PC-3 (cell line): ENCODE measurements around the gene PUS7. TPM values are rescaled to one million over a fixed set of nuclear protein-coding genes. Genes with fewer than 3 reads are reported as not detected.
"Not testable (repeated sequence)": the region's sequence is repeated elsewhere in the genome, so short reads cannot be mapped to it uniquely, and the experiment has no call there.

Experiments used
- ATAC-seq: fragments of 200-7000 bp; cut with Tn5 transposase; 2 replicates; pipeline ENCODE4 v1.9.1; 2020; ENCODE audit warnings: mild to moderate bottlenecking, moderate library complexity
- BruUV-seq: library from RNA; stranded (reverse); fragments of 400-500 nt; replicated peaks from 2 replicates; lab custom pipeline; 2021; lab: Mats Ljungman, UMichigan
- CTCF ChIA-PET: fragments of 300-600 bp; sonication (Branson Sonifier 250); formaldehyde crosslinking; loops from one replicate; lab custom pipeline; 2022; ENCODE audit warnings: antibody characterized with exemption; lab: Charles Lee
- POLR2A ChIA-PET: fragments of 300-600 bp; sonication (Branson Sonifier 250); formaldehyde crosslinking; loops from one replicate; lab custom pipeline; 2022; ENCODE audit warnings: antibody characterized with exemption; ENCODE audit not compliant: unreplicated experiment; lab: Charles Lee
- DNase-seq: peaks from one replicate; pipeline ENCODE4 v3.0.0-alpha.2; 2015
- H2AFZ ChIP-seq: fragments of 300-600 bp; sonication (generic); 2 replicates; pipeline ENCODE4 v1.6.0; 2016; ENCODE audit warnings: antibody characterized with exemption, low read length
- H3F3A ChIP-seq: fragments of 300-600 bp; sonication (generic); one replicate; pipeline ENCODE4 v1.6.0; 2017; ENCODE audit warnings: antibody characterized with exemption, low read length, control low read depth, mild to moderate bottlenecking; ENCODE audit not compliant: unreplicated experiment
- H3K27ac ChIP-seq: fragments of 300-600 bp; sonication (generic); 2 replicates; pipeline ENCODE4 v1.5.1; 2016; ENCODE audit warnings: mild to moderate bottlenecking, low read length
- H3K27me3 ChIP-seq: fragments of 300-600 bp; sonication (generic); 2 replicates; pipeline ENCODE4 v1.6.1; 2016; ENCODE audit warnings: low read length, mixed read lengths
- H3K36me3 ChIP-seq: fragments of 300-600 bp; sonication (generic); 2 replicates; pipeline ENCODE4 v1.6.1; 2016; ENCODE audit warnings: low read depth, mixed run types, low read length, mixed read lengths
- H3K4me1 ChIP-seq: fragments of 300-600 bp; sonication (generic); 2 replicates; pipeline ENCODE4 v1.5.1; 2016; ENCODE audit warnings: low read length; ENCODE audit not compliant: insufficient read depth
- H3K4me2 ChIP-seq: fragments of 300-600 bp; sonication (generic); 2 replicates; pipeline ENCODE4 v1.6.0; 2016; ENCODE audit warnings: low read length
- H3K4me3 ChIP-seq: fragments of 300-600 bp; sonication (generic); 2 replicates; pipeline ENCODE4 v1.5.1; 2016; ENCODE audit warnings: mild to moderate bottlenecking, low read length, mixed read lengths
- H3K79me2 ChIP-seq: fragments of 300-600 bp; sonication (generic); 2 replicates; pipeline ENCODE4 v1.6.1; 2017; ENCODE audit warnings: low read length, mixed read lengths
- H3K9ac ChIP-seq: fragments of 300-600 bp; sonication (generic); 2 replicates; pipeline ENCODE4 v1.6.0; 2016; ENCODE audit warnings: mild to moderate bottlenecking, low read length
- H3K9me2 ChIP-seq: fragments of 300-600 bp; sonication (generic); replicated peaks from 2 replicates; pipeline ENCODE4 v1.6.1; 2016; ENCODE audit warnings: mixed run types, low read length, mixed read lengths
- H3K9me3 ChIP-seq: fragments of 300-600 bp; sonication (generic); 2 replicates; pipeline ENCODE4 v1.6.1; 2016; ENCODE audit warnings: low read length, mixed read lengths
- H4K20me1 ChIP-seq: fragments of 300-600 bp; sonication (generic); 2 replicates; pipeline ENCODE4 v1.6.1; 2016; ENCODE audit warnings: low read length, mixed read lengths
- CTCF ChIP-seq: fragments of 300-600 bp; sonication (generic); conservative IDR thresholded peaks from 2 replicates; pipeline ENCODE4 v1.5.1; 2017; ENCODE audit warnings: antibody characterized with exemption, low read depth, mild to moderate bottlenecking, low read length
- EZH2 ChIP-seq: fragments of 300-600 bp; sonication (generic); IDR thresholded peaks from one replicate; pipeline ENCODE4 v1.6.1; 2017; ENCODE audit warnings: antibody characterized with exemption, mild to moderate bottlenecking, low read length; ENCODE audit not compliant: unreplicated experiment
- EZH2phosphoT487 ChIP-seq: fragments of 300-600 bp; sonication (generic); IDR thresholded peaks from 2 replicates; pipeline ENCODE4 v1.6.1; 2018; ENCODE audit warnings: mild to moderate bottlenecking, antibody characterized with exemption, low read length, borderline replicate concordance
- intact Hi-C: fragments of 100-400 bp; cut with micrococcal nuclease; formaldehyde crosslinking; loops from 2 replicates; pipeline ENCODE4 v1.9.0; 2023
- total RNA-seq: library from RNA; depleted of rRNA; stranded (reverse); fragments of >200 nt; gene quantifications from 2 replicates; pipeline ENCODE4 v1.2.3, GENCODE V29; 2014

The PUS7 gene
- total RNA-seq, 1 experiment from 2014 or later, result 37.2 TPM

DNA sequence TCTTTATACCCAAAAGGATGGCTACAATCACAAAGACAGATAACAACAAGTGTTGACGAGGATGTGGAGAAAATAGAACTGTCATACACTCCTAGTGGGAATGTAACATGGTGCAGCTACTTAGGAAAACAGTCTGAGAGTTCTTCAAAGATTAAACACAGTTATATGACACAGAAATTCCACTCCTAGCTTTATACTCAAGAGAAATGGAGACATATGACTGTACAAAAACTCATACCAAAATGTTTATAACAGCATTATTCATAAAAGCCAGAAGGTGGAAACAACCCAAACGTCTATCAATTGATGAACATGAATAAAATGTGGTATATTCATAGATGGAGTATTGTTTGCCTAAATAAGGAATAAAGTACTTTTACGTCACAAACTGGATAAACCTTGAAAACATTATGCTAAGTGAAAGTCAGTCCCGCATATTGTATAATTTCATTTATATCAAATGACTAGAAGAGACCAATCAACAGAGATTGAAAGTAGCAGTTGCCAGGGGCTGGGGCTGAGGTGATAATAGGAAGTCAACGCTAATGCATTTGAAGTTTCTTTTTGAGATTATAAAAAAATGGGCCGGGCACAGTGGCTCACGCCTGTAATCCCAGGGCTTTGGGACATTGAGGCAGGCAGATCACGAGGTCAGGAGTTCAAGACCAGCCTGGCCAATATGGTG is 71.8 kb downstream of the PUS7 start:
- BruUV-seq, result no TSS peak
- Histone ChIP-seq H3K27me3 (no peaks in the 10 kb centered on the region), H3K9me3 (no peaks in the 10 kb centered on the region), H4K20me1 (no peaks in the 10 kb centered on the region), H3K27ac (no peak overlapping the region), H3K4me3 (no peak overlapping the region), H2AFZ (no peak overlapping the region), H3K4me2 (no peak overlapping the region), H3K36me3 (no peaks in the 10 kb centered on the region), H3K9ac (no peak overlapping the region), H3K79me2 (no peaks in the 10 kb centered on the region), H3K9me2 (no peaks in the 10 kb centered on the region), H3F3A (no peaks in the 10 kb centered on the region), H3K4me1 (no peaks in the 10 kb centered on the region)
- intact Hi-C loops, result no loop called here
- POLR2A ChIA-PET, result no interaction called here
- TF ChIP-seq EZH2, result no peak
- TF ChIP-seq CTCF, result no peak
- no peak for TF ChIP-seq EZH2phosphoT487
- ATAC-seq (no peak), DNase-seq (no peak)
- CTCF ChIA-PET, result no interaction called here

DNA sequence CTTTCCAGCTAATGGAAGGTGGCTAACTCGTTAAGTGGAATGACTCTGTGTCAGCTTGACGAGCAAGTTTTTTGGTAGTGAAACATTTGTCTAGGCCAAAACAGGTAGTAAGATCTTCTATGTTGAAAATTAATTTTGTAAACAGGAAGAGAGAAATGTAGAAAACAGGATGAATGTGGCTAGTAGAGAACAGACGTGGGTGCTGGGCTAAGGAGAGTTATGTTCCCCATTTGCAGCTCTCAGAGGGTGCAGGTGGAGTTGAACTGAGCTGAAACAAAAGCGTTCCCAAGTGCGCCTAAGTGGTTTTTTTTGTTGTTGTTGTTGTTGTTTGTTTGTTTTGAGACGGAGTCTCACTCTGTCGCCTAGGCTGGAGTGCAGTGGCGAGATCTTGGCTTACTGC is 73.9 kb downstream of the PUS7 start:
- Histone ChIP-seq H3F3A (no peaks in the 10 kb centered on the region), H3K27ac (no peak overlapping the region), H3K4me3 (no peak overlapping the region), H3K36me3 (no peaks in the 10 kb centered on the region), H3K9me2 (no peaks in the 10 kb centered on the region), H3K4me1 (no peaks in the 10 kb centered on the region), H3K9me3 (no peaks in the 10 kb centered on the region), H4K20me1 (no peaks in the 10 kb centered on the region), H3K9ac (no peak overlapping the region), H3K27me3 (no peaks in the 10 kb centered on the region), H3K79me2 (no peaks in the 10 kb centered on the region), H3K4me2 (no peak overlapping the region), H2AFZ (no peak overlapping the region)
- no peak for TF ChIP-seq EZH2
- no peak for TF ChIP-seq CTCF
- TF ChIP-seq EZH2phosphoT487, result no peak
- intact Hi-C loops, result no loop called here
- ChIA-PET CTCF (no interaction called here), POLR2A (no interaction called here)
- BruUV-seq, result no TSS peak
- ATAC-seq (no peak), DNase-seq (no peak)

GRCh38 chr7:105444342-105444987 is 77.6 kb downstream of the PUS7 start:
- no TSS peak for BruUV-seq
- ATAC-seq (no peak), DNase-seq (no peak)
- no peak for TF ChIP-seq EZH2phosphoT487
- no peak for TF ChIP-seq CTCF
- TF ChIP-seq EZH2, result no peak
- intact Hi-C loops, result no loop called here
- H3K4me3 ChIP-seq, result no peak overlapping the region
- H3K79me2 ChIP-seq, result no peaks in the 10 kb centered on the region
- no peaks in the 10 kb centered on the region for H3K36me3 ChIP-seq
- H3F3A ChIP-seq, result no peaks in the 10 kb centered on the region
- no peaks in the 10 kb centered on the region for H3K9me3 ChIP-seq
- ChIA-PET CTCF (no interaction called here), POLR2A (no interaction called here)
- H2AFZ ChIP-seq, result no peak overlapping the region
- no peaks in the 10 kb centered on the region for H3K27me3 ChIP-seq
- H3K27ac ChIP-seq, result no peak overlapping the region
- no peaks in the 10 kb centered on the region for H4K20me1 ChIP-seq
- H3K9ac ChIP-seq, result no peak overlapping the region
- H3K4me2 ChIP-seq, result no peak overlapping the region
- peaks cover 2% of the 10 kb centered on the region for H3K4me1 ChIP-seq
- H3K9me2 ChIP-seq, result no peaks in the 10 kb centered on the region

DNA sequence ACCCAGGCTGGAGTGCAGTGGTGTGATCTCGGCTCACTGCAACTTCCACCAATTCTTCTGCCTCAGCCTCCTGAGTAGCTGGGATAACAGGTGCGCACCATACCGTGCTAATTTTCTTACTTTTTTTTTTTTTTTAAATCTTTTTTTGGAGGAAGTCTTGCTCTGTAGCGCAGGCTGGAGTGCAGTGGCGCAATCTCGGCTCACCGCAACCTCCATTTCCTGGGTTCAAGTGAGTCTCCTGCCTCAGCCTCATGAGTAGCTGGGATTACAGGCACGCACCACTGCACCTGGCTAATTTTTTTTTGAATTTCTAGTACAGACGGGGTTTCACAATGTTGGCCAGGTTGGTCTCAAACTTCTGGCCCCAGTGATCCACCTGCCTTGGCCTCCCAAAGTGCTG is 79.9 kb downstream of the PUS7 start:
- H3F3A ChIP-seq, ATAC-seq, H3K27ac ChIP-seq, DNase-seq, H3K27me3 ChIP-seq, H3K4me1 ChIP-seq, H3K4me3 ChIP-seq, H3K9me3 ChIP-seq, POLR2A ChIA-PET, H3K79me2 ChIP-seq, H2AFZ ChIP-seq, H4K20me1 ChIP-seq, H3K9ac ChIP-seq, H3K36me3 ChIP-seq, CTCF ChIA-PET, BruUV-seq, H3K9me2 ChIP-seq, intact Hi-C loops, H3K4me2 ChIP-seq: not testable (repeated sequence)
